ENCODE measurements around the gene CUX1. TPM values are rescaled to one million over a fixed set of nuclear protein-coding genes. Genes with fewer than 3 reads are reported as not detected.

CUX1 gene
- total and polyA plus RNA-seq, 2 donors (not counting 1 experiment from before 2014, with no cell fraction given), result 22.7 to 38.1 TPM

DNA sequence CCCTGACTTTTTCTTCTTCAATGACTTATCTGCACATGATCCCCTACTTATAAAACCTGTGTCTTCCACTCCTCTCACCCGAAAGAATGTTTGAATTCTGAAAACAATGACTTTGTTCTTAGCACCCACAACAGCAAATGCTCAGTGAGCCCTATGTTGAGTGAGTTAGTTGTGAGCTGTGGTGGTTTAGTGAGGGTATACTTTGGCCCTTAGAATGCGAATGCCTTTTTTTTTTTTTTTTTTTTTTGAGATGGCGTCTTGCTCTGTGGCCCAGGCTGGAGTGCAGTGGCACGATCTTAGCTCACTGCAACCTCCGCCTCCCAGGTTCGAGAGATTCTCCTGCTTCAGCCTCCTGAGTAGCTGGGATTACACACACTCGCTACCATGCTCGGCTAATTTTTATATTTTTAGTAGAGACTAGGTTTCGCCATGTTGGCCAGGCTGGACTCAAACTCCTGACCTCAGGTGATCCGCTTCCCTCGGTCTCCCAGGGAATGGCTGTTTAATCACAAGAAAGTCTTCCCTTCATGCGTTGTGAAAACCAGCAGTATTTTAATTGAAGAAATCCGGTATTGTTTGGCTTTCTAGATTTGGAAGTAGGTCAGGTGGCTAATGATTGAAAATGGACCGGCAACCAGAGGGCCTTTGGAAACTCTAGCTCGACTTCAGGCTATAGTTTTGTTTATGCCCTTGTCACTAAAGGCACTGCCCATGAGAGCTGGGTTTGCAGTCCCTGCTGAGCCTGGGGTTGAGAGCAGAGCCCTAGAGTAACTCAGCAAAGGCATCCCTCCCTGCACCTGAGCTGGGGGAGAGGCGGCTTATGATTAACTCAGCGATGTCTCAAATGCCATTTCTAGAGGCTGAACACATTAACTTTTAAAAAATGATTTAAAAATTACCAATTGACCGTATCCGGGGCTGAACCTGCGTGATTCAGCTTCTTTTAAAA lies 41.3 kb downstream of the CUX1 start:
- no peak overlapping the region for H3K9ac ChIP-seq (ENCODE audit: insufficient read depth, low read length)
- no peak overlapping the region for H2AFZ ChIP-seq (ENCODE audit: low read length)
- H3K27ac ChIP-seq (ENCODE audit: insufficient read depth, low read length), result no peak overlapping the region
- H3K79me2 ChIP-seq (ENCODE audit: control insufficient read depth, insufficient read depth, low read length), result peaks cover 34% of the 10 kb centered on the region
- H3K9me3 ChIP-seq (ENCODE audit: control insufficient read depth, insufficient read depth, low read depth, low read length), result no peaks in the 10 kb centered on the region
- DNase-seq (ENCODE audit: low read depth in 2 of 2), result no peak
- TF ChIP-seq EZH2 (IDR thresholded peaks at IDR 0.05; ENCODE audit: low read length, missing control alignments), result no peak
- TF ChIP-seq, protein P1, sequence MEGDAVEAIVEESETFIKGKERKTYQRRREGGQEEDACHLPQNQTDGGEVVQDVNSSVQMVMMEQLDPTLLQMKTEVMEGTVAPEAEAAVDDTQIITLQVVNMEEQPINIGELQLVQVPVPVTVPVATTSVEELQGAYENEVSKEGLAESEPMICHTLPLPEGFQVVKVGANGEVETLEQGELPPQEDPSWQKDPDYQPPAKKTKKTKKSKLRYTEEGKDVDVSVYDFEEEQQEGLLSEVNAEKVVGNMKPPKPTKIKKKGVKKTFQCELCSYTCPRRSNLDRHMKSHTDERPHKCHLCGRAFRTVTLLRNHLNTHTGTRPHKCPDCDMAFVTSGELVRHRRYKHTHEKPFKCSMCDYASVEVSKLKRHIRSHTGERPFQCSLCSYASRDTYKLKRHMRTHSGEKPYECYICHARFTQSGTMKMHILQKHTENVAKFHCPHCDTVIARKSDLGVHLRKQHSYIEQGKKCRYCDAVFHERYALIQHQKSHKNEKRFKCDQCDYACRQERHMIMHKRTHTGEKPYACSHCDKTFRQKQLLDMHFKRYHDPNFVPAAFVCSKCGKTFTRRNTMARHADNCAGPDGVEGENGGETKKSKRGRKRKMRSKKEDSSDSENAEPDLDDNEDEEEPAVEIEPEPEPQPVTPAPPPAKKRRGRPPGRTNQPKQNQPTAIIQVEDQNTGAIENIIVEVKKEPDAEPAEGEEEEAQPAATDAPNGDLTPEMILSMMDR (conservative IDR thresholded peaks at IDR 0.05 in 1 of 2, IDR thresholded peaks at IDR 0.05 in 1 of 2; ENCODE audit: low read depth in 1 of 2, low read length in 2 of 2), result no peak
- H3K36me3 ChIP-seq (ENCODE audit: control insufficient read depth, insufficient read depth, low read length), result no peaks in the 10 kb centered on the region
- H3K4me3 ChIP-seq (replicated peaks in 1 of 4; ENCODE audit: control extremely low read depth in 1 of 4, insufficient read depth in 1 of 4, low read depth in 3 of 4, low read length in 4 of 4), result no peak overlapping the region
- peaks cover 4% of the 10 kb centered on the region for H3K4me1 ChIP-seq (ENCODE audit: control insufficient read depth, extremely low read depth, insufficient read depth, low read length)
- H4K20me1 ChIP-seq (ENCODE audit: control insufficient read depth, extremely low read depth, insufficient read depth, low read length), result no peaks in the 10 kb centered on the region
- H3K27me3 ChIP-seq (ENCODE audit: control insufficient read depth, insufficient read depth, low read length), result no peaks in the 10 kb centered on the region
- no peak overlapping the region for H3K4me2 ChIP-seq (ENCODE audit: extremely low read depth, insufficient read depth, low read length)

DNA sequence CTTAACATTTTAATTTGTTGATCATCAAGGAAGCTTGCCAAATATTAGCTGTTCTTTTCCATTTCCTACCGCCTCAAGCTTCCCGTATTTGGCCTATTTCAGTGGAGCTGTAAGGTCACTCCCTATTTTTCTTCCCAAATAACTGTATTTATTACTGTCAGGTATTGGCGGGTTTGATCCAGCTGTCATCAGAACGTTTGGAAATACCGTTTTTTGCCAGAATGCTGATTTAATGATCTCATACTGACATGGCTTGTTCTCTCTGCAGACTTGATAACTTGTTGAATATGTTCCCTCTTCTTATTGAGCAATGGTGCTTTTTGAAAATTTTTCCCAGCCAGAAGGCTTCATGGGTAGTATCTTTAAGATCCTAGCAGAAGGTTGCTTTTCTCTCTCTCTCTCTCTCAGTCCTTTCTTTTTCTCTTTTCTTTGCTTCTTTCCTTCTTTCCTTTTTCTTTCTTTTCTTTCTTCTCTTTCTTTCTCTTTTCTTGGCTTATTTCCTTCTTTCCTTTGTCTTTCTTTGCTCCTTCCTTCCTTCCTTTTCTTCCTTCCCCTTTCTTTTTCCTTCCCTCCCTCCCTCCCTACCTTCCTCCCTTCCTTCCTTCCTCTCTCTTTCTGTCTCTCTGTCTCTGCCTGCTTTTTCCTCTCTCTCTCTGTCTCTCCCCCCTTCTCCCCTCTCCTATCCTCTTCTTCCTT lies 42.1 kb downstream of the CUX1 start:
- no peaks in the 10 kb centered on the region for H3K36me3 ChIP-seq (ENCODE audit: control insufficient read depth, insufficient read depth, low read length)
- no peaks in the 10 kb centered on the region for H3K9me3 ChIP-seq (ENCODE audit: control insufficient read depth, insufficient read depth, low read depth, low read length)
- DNase-seq (ENCODE audit: low read depth in 2 of 2), result peak in 1 of 2 donors; percentile 72
- no peak overlapping the region for H2AFZ ChIP-seq (ENCODE audit: low read length)
- no peaks in the 10 kb centered on the region for H4K20me1 ChIP-seq (ENCODE audit: control insufficient read depth, extremely low read depth, insufficient read depth, low read length)
- H3K9ac ChIP-seq (ENCODE audit: insufficient read depth, low read length), result no peak overlapping the region
- no peak overlapping the region for H3K4me3 ChIP-seq (replicated peaks in 1 of 4; ENCODE audit: control extremely low read depth in 1 of 4, insufficient read depth in 1 of 4, low read depth in 3 of 4, low read length in 4 of 4)
- TF ChIP-seq, protein P1 (conservative IDR thresholded peaks at IDR 0.05 in 1 of 2, IDR thresholded peaks at IDR 0.05 in 1 of 2; ENCODE audit: low read depth in 1 of 2, low read length in 2 of 2), result no peak
- TF ChIP-seq EZH2 (IDR thresholded peaks at IDR 0.05; ENCODE audit: low read length, missing control alignments), result no peak
- no peaks in the 10 kb centered on the region for H3K27me3 ChIP-seq (ENCODE audit: control insufficient read depth, insufficient read depth, low read length)
- peaks cover 4% of the 10 kb centered on the region for H3K4me1 ChIP-seq (ENCODE audit: control insufficient read depth, extremely low read depth, insufficient read depth, low read length)
- no peak overlapping the region for H3K27ac ChIP-seq (ENCODE audit: insufficient read depth, low read length)
- H3K4me2 ChIP-seq (ENCODE audit: extremely low read depth, insufficient read depth, low read length), result peak overlapping the region; percentile 11
- peaks cover 31% of the 10 kb centered on the region for H3K79me2 ChIP-seq (ENCODE audit: control insufficient read depth, insufficient read depth, low read length)

All from fibroblast of lung (primary cell).